Measurements from ENCODE around the gene UBE2O. TPM values are rescaled to one million over a fixed set of nuclear protein-coding genes. Genes with fewer than 3 reads are reported as not detected.

UBE2O gene
- total RNA-seq, 2 experiments from 2014 or later, result 30.5 to 31.3 TPM

DNA sequence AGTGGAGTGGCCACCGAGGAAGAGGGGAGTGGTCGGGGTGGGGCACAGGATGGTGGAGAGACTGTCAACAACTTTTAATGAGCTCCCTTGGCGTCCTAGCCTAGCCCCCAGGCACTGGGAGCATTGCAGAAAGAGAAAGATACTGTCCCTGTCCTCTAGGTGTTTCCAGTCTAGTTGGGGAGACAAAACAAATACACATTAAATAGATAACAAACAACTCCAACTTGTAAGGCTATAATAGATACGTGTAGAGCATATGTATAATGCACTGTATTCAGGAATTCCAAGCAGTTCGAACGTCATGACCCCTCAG lies 435 bp upstream of the UBE2O start:
- POLR2A ChIA-PET, result no interaction called here
- no peak for DNase-seq
- Mint-ChIP-seq H3K27me3 (peaks cover 2% of the 10 kb centered on the region), H3K4me1 (peaks cover 37% of the 10 kb centered on the region), H3K9me3 (no peaks in the 10 kb centered on the region), H3K4me3 (peak overlapping the region; percentile 70), H3K27ac (peak overlapping the region; percentile 59), H3K36me3 (ENCODE audit: low read depth) (peaks cover 3% of the 10 kb centered on the region)
- CTCF ChIA-PET, result interaction anchor here (0.6 to 2.3 kb wide), 18 partner anchors 8 to 145 kb away, joined by 3 to 9 read pairs (median 4); no protein-coding TSS in a partner anchor

- peak; percentile 24 for DNase-seq
- peaks cover 49% of the 10 kb centered on the region for H3K4me1 Mint-ChIP-seq
- H3K27ac Mint-ChIP-seq, result peak overlapping the region; percentile 79
- H3K4me3 Mint-ChIP-seq, result peak overlapping the region; percentile 87
- peaks cover under 1% of the 10 kb centered on the region for H3K27me3 Mint-ChIP-seq
- POLR2A ChIA-PET, result no interaction called here
- H3K9me3 Mint-ChIP-seq, result no peaks in the 10 kb centered on the region
- CTCF ChIA-PET, result interaction anchor here (0.7 to 2.3 kb wide), 9 partner anchors 10 to 63 kb away, joined by 3 to 8 read pairs (median 4); no protein-coding TSS in a partner anchor
- peaks cover 4% of the 10 kb centered on the region for H3K36me3 Mint-ChIP-seq (ENCODE audit: low read depth)
These were observed 759 bp downstream of the UBE2O start for GRCh38 chr17:76452127-76452659.

- POLR2A ChIA-PET, result interaction anchor here (0.7 kb wide), 1 partner anchor 16 kb away, joined by 4 read pairs; no protein-coding TSS in a partner anchor
- peaks cover 4% of the 10 kb centered on the region for H3K36me3 Mint-ChIP-seq (ENCODE audit: low read depth)
- peak overlapping the region; percentile 87 for H3K4me3 Mint-ChIP-seq
- H3K4me1 Mint-ChIP-seq, result peaks cover 56% of the 10 kb centered on the region
- H3K27me3 Mint-ChIP-seq, result no peaks in the 10 kb centered on the region
- no peak overlapping the region for H3K27ac Mint-ChIP-seq
- CTCF ChIA-PET, result interaction anchor here (1.1 to 1.9 kb wide), 3 partner anchors 9 to 63 kb away, joined by 4 read pairs; no protein-coding TSS in a partner anchor
- no peak for DNase-seq
- H3K9me3 Mint-ChIP-seq, result no peaks in the 10 kb centered on the region
These were observed 1.4 kb downstream of the UBE2O start for GRCh38 chr17:76451506-76451905.

DNA sequence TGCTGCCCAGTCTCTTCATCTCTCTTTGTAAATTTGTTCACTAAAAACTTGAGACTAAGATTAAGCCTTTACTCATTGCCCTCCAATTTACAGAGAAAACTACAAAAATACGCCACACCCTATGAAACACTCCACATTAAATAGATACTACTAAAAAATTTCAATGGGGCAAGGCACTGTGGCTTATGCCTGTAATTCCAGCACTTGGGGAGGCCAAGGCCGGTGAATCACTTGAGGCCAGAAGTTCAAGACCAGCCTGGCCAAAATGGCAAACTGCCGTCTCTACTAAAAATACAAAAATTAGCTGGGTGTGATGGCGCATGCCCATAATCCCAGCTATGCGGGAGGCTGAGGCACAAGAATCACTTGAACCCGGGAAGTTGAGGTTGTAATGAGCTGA lies 3.8 kb downstream of the UBE2O start:
- DNase-seq, result no peak
- Mint-ChIP-seq H3K9me3 (no peaks in the 10 kb centered on the region), H3K4me3 (no peak overlapping the region), H3K36me3 (ENCODE audit: low read depth) (peaks cover 4% of the 10 kb centered on the region), H3K27me3 (no peaks in the 10 kb centered on the region), H3K27ac (no peak overlapping the region), H3K4me1 (peaks cover 78% of the 10 kb centered on the region)
- ChIA-PET POLR2A (interaction anchor here (0.7 kb wide), 2 partner anchors 11 to 64 kb away, joined by 3 to 8 read pairs; no protein-coding TSS in a partner anchor), CTCF (interaction anchor here (0.7 to 1.5 kb wide), 6 partner anchors 8 to 113 kb away, joined by 3 to 12 read pairs (median 3); partner anchors contain the start of gene SPHK1)

DNA sequence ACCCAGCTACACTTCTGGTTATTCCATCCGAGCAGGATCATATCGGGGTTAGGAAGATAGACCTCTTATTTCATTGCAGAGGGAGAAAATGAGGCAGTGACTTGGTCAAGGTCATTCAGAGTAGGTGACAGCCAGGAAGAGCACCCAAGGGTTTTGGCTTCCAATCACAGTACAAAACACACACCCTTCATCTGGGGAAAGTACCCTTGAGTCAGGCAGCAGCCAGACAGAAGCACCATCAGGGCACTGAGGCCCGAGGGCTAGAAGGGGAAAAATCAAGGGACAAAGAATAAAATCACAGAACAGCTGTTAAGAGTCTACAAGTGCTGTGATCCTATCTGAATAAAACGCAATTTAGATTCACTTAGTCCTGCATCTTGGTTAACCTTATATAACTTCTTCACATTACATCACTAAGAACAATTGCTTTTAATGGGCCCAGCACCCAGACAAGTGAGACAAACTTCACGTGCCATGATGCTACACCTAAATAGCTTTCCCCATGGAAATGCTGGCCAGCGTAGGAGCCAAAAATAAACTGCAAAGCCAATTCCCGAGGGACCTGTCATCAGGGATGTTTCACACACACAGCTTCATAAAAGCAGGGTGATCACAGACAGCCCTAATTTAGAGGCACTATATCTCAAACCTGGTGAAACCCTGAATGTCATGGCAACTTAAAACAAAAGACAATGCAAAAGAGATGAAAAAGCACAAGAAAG lies 4.9 kb downstream of the UBE2O start:
- peaks cover 4% of the 10 kb centered on the region for H3K36me3 Mint-ChIP-seq (ENCODE audit: low read depth)
- H3K9me3 Mint-ChIP-seq, result no peaks in the 10 kb centered on the region
- no peaks in the 10 kb centered on the region for H3K27me3 Mint-ChIP-seq
- DNase-seq, result no peak
- no peak overlapping the region for H3K27ac Mint-ChIP-seq
- H3K4me1 Mint-ChIP-seq, result peaks cover 79% of the 10 kb centered on the region
- ChIA-PET CTCF (interaction anchor here (1.1 kb wide), 1 partner anchor 9 kb away, joined by 3 read pairs; no protein-coding TSS in a partner anchor), POLR2A (no interaction called here)
- H3K4me3 Mint-ChIP-seq, result no peak overlapping the region

DNA sequence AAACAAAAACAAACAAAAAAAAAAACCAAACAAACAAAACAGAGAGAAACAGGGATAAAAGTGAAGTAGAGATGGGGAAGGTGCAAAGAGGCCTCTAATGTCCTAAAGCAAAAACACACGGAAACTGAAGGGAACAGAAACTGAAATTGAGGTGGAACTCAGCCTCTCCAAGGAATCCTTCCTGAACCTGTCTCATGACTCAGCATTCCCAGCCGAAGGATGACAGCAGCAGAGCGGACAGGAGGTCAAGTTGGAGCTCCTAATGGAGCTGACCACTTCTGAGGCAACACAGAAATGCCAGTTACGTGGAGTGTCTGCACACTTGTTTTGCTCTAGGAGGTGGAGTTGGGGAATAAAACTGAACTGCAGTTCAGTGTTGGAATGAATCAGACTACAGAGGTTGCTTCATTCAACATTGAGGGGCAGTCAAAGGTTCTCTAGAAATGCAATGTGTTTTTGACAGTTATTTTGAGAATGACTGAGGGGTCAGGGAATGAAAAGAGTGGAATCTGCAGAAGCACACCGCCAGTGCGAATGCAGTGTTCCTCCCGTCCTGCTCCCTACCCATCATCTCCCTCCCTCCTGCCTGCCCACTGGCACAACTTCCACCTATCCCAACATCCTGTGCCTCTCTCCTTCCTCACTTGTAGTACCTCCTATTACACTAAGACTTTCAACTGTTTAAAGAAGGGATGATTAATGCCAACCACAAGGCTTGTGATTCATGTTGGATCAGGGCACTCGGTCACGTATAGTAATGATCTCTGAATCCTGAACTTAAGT lies 6.3 kb downstream of the UBE2O start:
- CTCF ChIA-PET, result interaction anchor here (1.3 kb wide), 1 partner anchor 62 kb away, joined by 4 read pairs; the partner anchor contains the start of gene SPHK1
- H3K27me3 Mint-ChIP-seq, result no peaks in the 10 kb centered on the region
- POLR2A ChIA-PET, result no interaction called here
- H3K27ac Mint-ChIP-seq, result peak overlapping the region; percentile 58
- peaks cover 4% of the 10 kb centered on the region for H3K36me3 Mint-ChIP-seq (ENCODE audit: low read depth)
- DNase-seq, result no peak
- peaks cover 86% of the 10 kb centered on the region for H3K4me1 Mint-ChIP-seq
- H3K4me3 Mint-ChIP-seq, result no peak overlapping the region
- H3K9me3 Mint-ChIP-seq, result no peaks in the 10 kb centered on the region

- ChIA-PET POLR2A (no interaction called here), CTCF (interaction anchor here (1.0 to 1.3 kb wide), 3 partner anchors 8 to 234 kb away, joined by 3 to 4 read pairs (median 4); partner anchors contain the start of genes SPHK1 and UBE2O)
- no peaks in the 10 kb centered on the region for H3K27me3 Mint-ChIP-seq
- peak overlapping the region; percentile 58 for H3K27ac Mint-ChIP-seq
- no peaks in the 10 kb centered on the region for H3K9me3 Mint-ChIP-seq
- H3K4me3 Mint-ChIP-seq, result no peak overlapping the region
- DNase-seq, result no peak
- H3K4me1 Mint-ChIP-seq, result peaks cover 84% of the 10 kb centered on the region
- peaks cover 4% of the 10 kb centered on the region for H3K36me3 Mint-ChIP-seq (ENCODE audit: low read depth)
These were observed 7.1 kb downstream of the UBE2O start for GRCh38 chr17:76445697-76446448.

DNA sequence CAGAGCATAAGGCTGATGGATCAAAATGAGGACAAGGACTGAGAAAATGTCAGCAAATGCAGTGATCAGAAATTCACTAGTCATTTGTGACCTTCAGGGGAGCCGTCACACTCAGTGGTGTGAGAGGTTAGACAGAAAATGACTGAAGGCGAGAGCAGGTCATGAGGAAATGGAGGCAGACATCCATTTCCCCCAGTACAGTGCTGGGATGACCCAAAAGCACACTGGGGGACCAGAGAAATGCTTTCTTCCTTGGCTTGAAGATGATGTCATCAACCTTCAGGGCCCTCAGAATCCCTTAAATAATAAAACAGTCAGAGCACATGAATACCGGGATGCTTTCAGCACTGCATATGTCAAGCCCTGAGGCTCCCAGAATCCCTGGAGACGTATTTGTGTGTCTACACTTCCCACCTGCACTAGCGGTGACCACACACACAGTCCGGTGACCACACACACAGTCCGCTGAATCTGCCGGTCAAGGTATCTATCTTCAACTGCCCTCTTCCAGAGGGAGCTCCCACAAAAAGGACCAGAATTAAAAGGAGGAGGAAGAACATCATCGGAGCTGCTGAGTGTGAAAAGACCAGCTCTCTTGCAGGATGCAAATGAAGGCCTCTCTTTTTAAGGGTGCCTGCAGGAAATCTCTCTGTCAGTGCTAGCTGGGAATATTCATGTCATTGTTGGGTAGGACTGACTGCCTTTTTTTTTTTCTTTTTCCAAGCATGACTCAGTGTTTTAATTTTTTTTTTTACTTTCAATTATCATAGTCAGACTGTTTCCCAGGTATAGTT lies 8.2 kb downstream of the UBE2O start:
- ChIA-PET CTCF (interaction anchor here (0.6 to 1.8 kb wide), 7 partner anchors 9 to 299 kb away, joined by 3 to 7 read pairs (median 4); partner anchors contain the start of genes SPHK1 and UBE2O), POLR2A (no interaction called here)
- Mint-ChIP-seq H3K36me3 (ENCODE audit: low read depth) (peaks cover 4% of the 10 kb centered on the region), H3K27ac (peak overlapping the region; percentile 54), H3K4me1 (peaks cover 79% of the 10 kb centered on the region), H3K27me3 (no peaks in the 10 kb centered on the region), H3K9me3 (no peaks in the 10 kb centered on the region), H3K4me3 (no peak overlapping the region)
- DNase-seq, result no peak

DNA sequence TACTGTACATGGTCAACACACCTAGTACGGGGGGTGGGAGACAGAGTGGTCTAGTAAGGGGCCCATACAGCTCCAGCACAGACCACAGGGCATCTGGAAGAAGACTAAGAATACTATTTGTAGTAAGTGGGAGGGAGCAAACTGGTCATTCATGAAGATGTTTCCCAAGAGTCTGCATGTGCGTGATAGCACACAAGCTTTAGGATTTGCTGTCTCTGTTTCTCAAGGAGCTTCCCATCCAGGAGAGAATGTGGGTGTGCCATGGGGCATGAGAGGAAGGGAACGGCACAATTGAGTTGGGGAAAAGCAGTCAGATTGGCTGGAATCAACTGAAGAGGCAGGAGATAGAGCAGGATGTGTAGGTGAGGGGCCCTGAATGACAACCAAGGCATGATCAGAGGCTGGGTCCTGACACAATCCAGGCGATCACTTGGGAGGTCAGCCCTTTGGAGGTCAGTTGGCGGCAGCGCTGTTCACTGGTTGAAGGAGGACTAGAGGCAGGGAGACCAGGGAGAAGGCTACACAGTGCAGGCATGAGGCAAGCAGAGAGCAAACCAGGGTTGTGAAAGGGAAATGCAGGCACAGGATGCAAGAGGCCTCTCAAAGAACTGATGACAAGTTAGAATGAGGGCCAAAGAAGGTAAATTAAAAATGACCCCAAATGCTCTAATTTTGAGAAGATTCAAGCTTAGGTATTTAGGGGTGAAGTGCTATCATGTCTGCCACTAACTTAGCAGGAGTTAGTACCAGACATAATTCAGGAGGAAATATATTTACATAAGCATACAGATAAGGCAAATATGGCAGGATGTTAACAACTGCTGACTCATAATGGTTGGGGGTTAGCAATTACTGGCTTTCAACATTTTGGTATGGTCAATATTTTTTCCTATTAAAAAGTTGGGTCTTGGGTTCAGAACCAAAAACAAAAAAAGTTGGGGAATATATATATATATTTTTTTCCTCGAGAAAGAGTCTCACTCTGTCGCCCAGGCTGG lies 10.3 kb downstream of the UBE2O start:
- Mint-ChIP-seq H3K4me3 (no peak overlapping the region), H3K27ac (peak overlapping the region; percentile 71), H3K4me1 (peaks cover 63% of the 10 kb centered on the region), H3K9me3 (no peaks in the 10 kb centered on the region), H3K27me3 (no peaks in the 10 kb centered on the region), H3K36me3 (ENCODE audit: low read depth) (peaks cover under 1% of the 10 kb centered on the region)
- CTCF ChIA-PET, result interaction anchor here (0.6 to 1.8 kb wide), 4 partner anchors 9 to 371 kb away, joined by 3 to 5 read pairs (median 4); partner anchors contain the start of gene UBE2O
- no peak for DNase-seq
- POLR2A ChIA-PET, result no interaction called here

GRCh38 chr17:76441686-76442340 lies 11.1 kb downstream of the UBE2O start:
- no peaks in the 10 kb centered on the region for H3K36me3 Mint-ChIP-seq (ENCODE audit: low read depth)
- no peaks in the 10 kb centered on the region for H3K27me3 Mint-ChIP-seq
- H3K27ac Mint-ChIP-seq, result peak overlapping the region; percentile 71
- no peaks in the 10 kb centered on the region for H3K9me3 Mint-ChIP-seq
- no peak for DNase-seq
- ChIA-PET CTCF (interaction anchor here (0.6 to 1.0 kb wide), 2 partner anchors 10 to 370 kb away, joined by 3 to 4 read pairs; no protein-coding TSS in a partner anchor), POLR2A (no interaction called here)
- H3K4me1 Mint-ChIP-seq, result peaks cover 55% of the 10 kb centered on the region
- H3K4me3 Mint-ChIP-seq, result no peak overlapping the region

Data from activated CD4-positive, alpha-beta T cell treated with anti-CD3 and anti-CD28 coated beads, Interleukin-2, amount 10 ng/mL, durations not matched to agents 7 days and 5 days (primary cell).